ENCODE results near the gene POC1A. TPM values are rescaled to one million over a fixed set of nuclear protein-coding genes. Genes with fewer than 3 reads are reported as not detected.

The POC1A gene
- total RNA-seq, 6 donors from 2014 or later = 1.0 to 4.2 (median 2.8) TPM

DNA sequence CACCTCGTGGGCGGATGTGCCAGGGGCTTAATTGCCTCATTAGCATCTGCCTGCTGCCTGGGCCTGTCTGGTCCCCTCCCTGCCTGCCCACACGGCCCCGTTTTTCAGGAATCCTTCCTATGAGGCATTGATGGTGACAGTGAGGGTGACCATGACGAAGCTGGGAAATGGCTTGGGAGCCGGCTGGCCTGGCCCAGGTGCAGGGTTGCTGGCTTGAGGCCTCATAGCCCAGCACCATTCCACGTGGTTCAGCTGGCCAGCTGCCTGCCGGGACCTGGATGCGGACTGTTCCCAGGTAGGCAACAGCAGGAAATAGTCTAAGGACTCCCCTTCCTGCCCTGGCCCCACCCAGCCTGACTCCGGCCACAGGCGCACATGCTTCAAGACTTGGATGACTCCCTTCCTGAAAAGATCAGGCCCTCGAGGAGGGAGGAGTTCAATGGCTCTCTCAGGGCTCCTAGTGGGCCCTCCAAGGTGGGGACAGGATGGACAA is 88.9 kb downstream of the POC1A start:
- Histone ChIP-seq H3K4me1 (peaks cover 14 to 37% (median 28%) of the 10 kb centered on the region in 4 donors), H3K4me3 (no peak overlapping the region), H3K27ac (peak overlapping the region in 2 of 4 donors; percentile 14 to 49), H3K27me3 (no peaks in the 10 kb centered on the region), H3K9me3 (no peaks in the 10 kb centered on the region), H3K36me3 (no peaks in the 10 kb centered on the region)
- DNase-seq (peak in 1 of 2 donors; percentile 85), ATAC-seq (ENCODE audit: low FRiP score in 2 of 2) (peak in 1 of 2 donors; percentile 35)
- TF ChIP-seq POLR2A (IDR thresholded peaks at IDR 0.05) (no peak), POLR2AphosphoS5 (IDR thresholded peaks at IDR 0.05) (peak in 1 of 2 donors; percentile 17), EP300 (IDR thresholded peaks at IDR 0.05) (peak in 1 of 4 donors; percentile 65)
- TF ChIP-seq, protein P1, sequence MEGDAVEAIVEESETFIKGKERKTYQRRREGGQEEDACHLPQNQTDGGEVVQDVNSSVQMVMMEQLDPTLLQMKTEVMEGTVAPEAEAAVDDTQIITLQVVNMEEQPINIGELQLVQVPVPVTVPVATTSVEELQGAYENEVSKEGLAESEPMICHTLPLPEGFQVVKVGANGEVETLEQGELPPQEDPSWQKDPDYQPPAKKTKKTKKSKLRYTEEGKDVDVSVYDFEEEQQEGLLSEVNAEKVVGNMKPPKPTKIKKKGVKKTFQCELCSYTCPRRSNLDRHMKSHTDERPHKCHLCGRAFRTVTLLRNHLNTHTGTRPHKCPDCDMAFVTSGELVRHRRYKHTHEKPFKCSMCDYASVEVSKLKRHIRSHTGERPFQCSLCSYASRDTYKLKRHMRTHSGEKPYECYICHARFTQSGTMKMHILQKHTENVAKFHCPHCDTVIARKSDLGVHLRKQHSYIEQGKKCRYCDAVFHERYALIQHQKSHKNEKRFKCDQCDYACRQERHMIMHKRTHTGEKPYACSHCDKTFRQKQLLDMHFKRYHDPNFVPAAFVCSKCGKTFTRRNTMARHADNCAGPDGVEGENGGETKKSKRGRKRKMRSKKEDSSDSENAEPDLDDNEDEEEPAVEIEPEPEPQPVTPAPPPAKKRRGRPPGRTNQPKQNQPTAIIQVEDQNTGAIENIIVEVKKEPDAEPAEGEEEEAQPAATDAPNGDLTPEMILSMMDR (IDR thresholded peaks at IDR 0.05) = no peak
- WGBS, 2 donors = 44 to 81% methylated on average over 5 to 11 of the region's 12 CpGs

DNA sequence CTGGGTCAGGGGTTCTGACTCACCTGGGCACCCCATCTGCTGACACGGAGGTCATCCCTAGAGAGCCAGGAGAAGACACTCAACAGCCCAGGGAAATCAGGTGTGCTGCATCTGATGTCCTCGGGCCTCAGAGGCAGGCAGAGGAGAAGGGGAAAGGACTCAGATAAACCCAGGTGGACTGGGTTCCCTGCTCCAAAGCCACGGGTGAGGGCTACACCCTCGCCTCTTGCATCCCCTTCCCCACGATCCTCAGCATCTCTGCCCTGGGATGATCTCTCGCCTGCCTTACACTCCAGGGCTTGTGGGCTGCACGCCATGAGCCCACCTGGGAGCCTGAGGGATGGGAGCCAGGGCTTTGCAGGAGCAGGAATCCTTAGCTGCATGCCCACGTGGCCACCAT is 89.7 kb downstream of the POC1A start:
- WGBS, 2 donors = 89 to 94% methylated on average over 5 to 8 of the region's 8 CpGs
- no peaks in the 10 kb centered on the region for H3K27me3 ChIP-seq
- ATAC-seq (ENCODE audit: low FRiP score in 2 of 2) (no peak), DNase-seq (no peak)
- H3K27ac ChIP-seq = no peak overlapping the region
- no peak overlapping the region for H3K4me3 ChIP-seq
- H3K9me3 ChIP-seq = no peaks in the 10 kb centered on the region
- TF ChIP-seq POLR2A (IDR thresholded peaks at IDR 0.05) (no peak), EP300 (IDR thresholded peaks at IDR 0.05) (no peak), POLR2AphosphoS5 (IDR thresholded peaks at IDR 0.05) (no peak)
- TF ChIP-seq, protein P1 (IDR thresholded peaks at IDR 0.05) = no peak
- peaks cover 10 to 31% (median 23%) of the 10 kb centered on the region in 4 donors for H3K4me1 ChIP-seq
- no peaks in the 10 kb centered on the region for H3K36me3 ChIP-seq

DNA sequence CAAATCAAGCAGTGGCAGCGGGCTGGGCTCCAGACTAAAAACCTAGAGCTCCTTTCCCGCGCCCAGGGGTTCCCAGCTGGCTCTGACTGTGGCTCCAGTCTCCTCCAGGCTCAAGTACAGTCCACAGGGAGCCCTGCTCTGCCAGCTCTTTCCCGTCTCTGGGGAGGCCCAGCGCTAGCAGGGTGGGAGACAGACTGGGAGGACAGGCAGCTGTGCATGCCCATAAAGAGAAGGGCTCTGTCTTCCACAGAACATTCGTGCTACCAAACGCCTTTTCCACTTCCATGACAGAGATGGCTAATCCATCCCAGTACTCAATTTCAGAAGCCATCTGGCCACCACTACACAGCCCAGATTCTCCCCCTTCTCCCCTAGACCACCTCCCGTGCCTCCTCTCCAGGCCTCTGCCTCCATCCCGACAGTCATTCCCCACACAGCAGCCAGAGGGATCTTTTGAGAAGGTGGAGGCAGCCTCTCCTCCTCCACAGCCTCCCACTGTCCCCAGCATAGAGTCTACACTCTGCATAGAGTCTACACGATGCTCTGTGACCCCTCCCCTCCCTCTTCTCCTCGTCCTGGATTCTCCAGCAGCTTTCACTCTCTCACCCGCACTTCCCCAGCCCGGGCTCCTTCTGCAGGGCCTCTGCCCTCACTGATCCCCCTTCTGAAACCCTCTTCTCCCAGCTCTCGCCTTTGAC is 91.0 kb downstream of the POC1A start:
- H3K27ac ChIP-seq = no peak overlapping the region
- TF ChIP-seq POLR2A (IDR thresholded peaks at IDR 0.05) = no peak
- TF ChIP-seq EP300 (IDR thresholded peaks at IDR 0.05) = no peak
- TF ChIP-seq, protein P1 (IDR thresholded peaks at IDR 0.05) = no peak
- no peak for TF ChIP-seq POLR2AphosphoS5 (IDR thresholded peaks at IDR 0.05)

DNA sequence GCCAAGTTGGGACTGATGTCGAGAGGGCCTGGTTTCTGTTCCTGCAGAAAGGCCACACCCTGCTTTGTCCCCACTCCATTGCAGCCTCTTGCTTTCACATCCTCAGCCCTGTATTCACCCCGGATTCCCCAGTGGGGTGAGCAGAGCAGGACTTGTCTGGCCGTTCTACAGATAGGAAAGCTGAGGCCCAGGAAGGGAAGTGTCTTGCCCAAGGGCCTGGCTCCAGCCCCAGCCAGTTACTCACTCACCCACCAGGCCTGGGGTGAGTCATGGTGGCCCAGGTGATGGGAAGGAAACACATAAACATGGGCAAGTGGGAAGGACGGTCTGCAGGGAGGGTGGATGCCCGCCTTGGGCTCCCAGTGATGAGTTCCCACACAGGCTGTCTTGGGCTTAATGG is 91.7 kb downstream of the POC1A start:
- peak in 1 of 2 donors; percentile 74 for DNase-seq
- 57 to 77% methylated on average over 4 to 5 of the region's 5 CpGs for WGBS, 2 donors

More for the DNA sequence above, 91.0 kb downstream of the POC1A start:
- Histone ChIP-seq H3K36me3 (no peaks in the 10 kb centered on the region), H3K9me3 (no peaks in the 10 kb centered on the region), H3K4me1 (peaks cover 10 to 31% (median 23%) of the 10 kb centered on the region in 4 donors), H3K4me3 (no peak overlapping the region), H3K27me3 (no peaks in the 10 kb centered on the region)
- ATAC-seq (ENCODE audit: low FRiP score in 2 of 2) = no peak
- DNase-seq = no peak
- WGBS, 2 donors = 86% methylated on average over 14 of the region's 14 CpGs

More for the DNA sequence above, 91.7 kb downstream of the POC1A start:
- ATAC-seq (ENCODE audit: low FRiP score in 2 of 2) = peak in 1 of 2 donors; percentile 79
- Histone ChIP-seq H3K4me1 (peaks cover 16 to 37% (median 30%) of the 10 kb centered on the region in 4 donors), H3K4me3 (no peak overlapping the region), H3K36me3 (no peaks in the 10 kb centered on the region), H3K27ac (peak overlapping the region in 1 of 4 donors; percentile 35), H3K9me3 (no peaks in the 10 kb centered on the region), H3K27me3 (no peaks in the 10 kb centered on the region)
- TF ChIP-seq POLR2A (IDR thresholded peaks at IDR 0.05) = no peak
- TF ChIP-seq, protein P1 (IDR thresholded peaks at IDR 0.05) = no peak
- TF ChIP-seq POLR2AphosphoS5 (IDR thresholded peaks at IDR 0.05) = peak; percentile 12 to 72
- peak in 1 of 4 donors; percentile 7 for TF ChIP-seq EP300 (IDR thresholded peaks at IDR 0.05)

Measured in upper lobe of left lung (tissue), 6 donors.